Mesodermal cell (in vitro differentiated cells): ENCODE results near the gene TPRG1L.

Source experiments
- H3K27ac ChIP-seq: 2 replicates; pipeline ENCODE4 v1.7.0; 2013; ENCODE audit warnings: mild to moderate bottlenecking, low read depth, low read length, moderate library complexity; ENCODE audit not compliant: severe bottlenecking
- H3K36me3 ChIP-seq: 2 replicates; pipeline ENCODE4 v1.7.1; 2013; ENCODE audit warnings: mild to moderate bottlenecking, low read length, moderate library complexity; ENCODE audit not compliant: control insufficient read depth, insufficient read depth
- H3K4me1 ChIP-seq: one replicate; pipeline ENCODE4 v1.7.1; 2013; ENCODE audit warnings: mild to moderate bottlenecking, low read length; ENCODE audit not compliant: insufficient read depth, control insufficient read depth, poor library complexity, severe bottlenecking
- H3K4me3 ChIP-seq: 2 replicates; pipeline ENCODE4 v1.7.0; 2013; ENCODE audit warnings: low read length, control low read depth, mild to moderate bottlenecking; ENCODE audit not compliant: insufficient read depth, poor library complexity, severe bottlenecking; ENCODE audit errors: extremely low read depth
- H3K9me3 ChIP-seq: 2 replicates; pipeline ENCODE4 v1.7.1; 2013; ENCODE audit warnings: mild to moderate bottlenecking, low read length, moderate library complexity; ENCODE audit not compliant: control insufficient read depth
- WGBS, 2 experiments: methylation state at CpG; one replicate each; pipeline ENCODE4 v1.1.5; 2013; ENCODE audit warnings: missing lambda C conversion rate in 2 of 2; ENCODE audit not compliant: insufficient coverage in 2 of 2; 5-methylcytosine and 5-hydroxymethylcytosine counted together

The TPRG1L gene

GRCh38 chr1:3639397-3639911 is 14.6 kb downstream of the TPRG1L start:
- Histone ChIP-seq H3K27ac (no peak overlapping the region), H3K4me3 (no peak overlapping the region), H3K36me3 (peaks cover 51% of the 10 kb centered on the region), H3K9me3 (no peaks in the 10 kb centered on the region), H3K4me1 (no peaks in the 10 kb centered on the region)
- 97 to 98% methylated on average over 17 to 23 of the region's 23 CpGs for WGBS, 2 experiments

GRCh38 chr1:3640121-3640837 is 15.5 kb downstream of the TPRG1L start:
- no peak overlapping the region for H3K4me3 ChIP-seq
- no peaks in the 10 kb centered on the region for H3K4me1 ChIP-seq
- H3K27ac ChIP-seq: no peak overlapping the region
- H3K36me3 ChIP-seq: peaks cover 48% of the 10 kb centered on the region
- WGBS, 2 experiments: 91 to 92% methylated on average over 31 to 35 of the region's 36 CpGs
- H3K9me3 ChIP-seq: no peaks in the 10 kb centered on the region

GRCh38 chr1:3641046-3641760 is 16.4 kb downstream of the TPRG1L start:
- no peaks in the 10 kb centered on the region for H3K4me1 ChIP-seq
- no peak overlapping the region for H3K27ac ChIP-seq
- no peak overlapping the region for H3K4me3 ChIP-seq
- peaks cover 46% of the 10 kb centered on the region for H3K36me3 ChIP-seq
- 95 to 97% methylated on average over 20 to 22 of the region's 26 CpGs for WGBS, 2 experiments
- no peaks in the 10 kb centered on the region for H3K9me3 ChIP-seq

- H3K27ac ChIP-seq: no peak overlapping the region
- peaks cover 46% of the 10 kb centered on the region for H3K36me3 ChIP-seq
- no peaks in the 10 kb centered on the region for H3K9me3 ChIP-seq
- H3K4me1 ChIP-seq: no peaks in the 10 kb centered on the region
- 100% methylated on average over 4 to 6 of the region's 11 CpGs for WGBS, 2 experiments
- no peak overlapping the region for H3K4me3 ChIP-seq
Observed at GRCh38 chr1:3641816-3642215, 17.0 kb downstream of the TPRG1L start.

- H3K27ac ChIP-seq: no peak overlapping the region
- WGBS, 2 experiments: 91 to 92% methylated on average over 28 to 30 of the region's 43 CpGs
- no peaks in the 10 kb centered on the region for H3K4me1 ChIP-seq
- H3K36me3 ChIP-seq: peaks cover 41% of the 10 kb centered on the region
- H3K9me3 ChIP-seq: no peaks in the 10 kb centered on the region
- H3K4me3 ChIP-seq: no peak overlapping the region
Observed at GRCh38 chr1:3642919-3643675, 18.3 kb downstream of the TPRG1L start.

- Histone ChIP-seq H3K9me3 (no peaks in the 10 kb centered on the region), H3K36me3 (peaks cover 37% of the 10 kb centered on the region), H3K4me3 (no peak overlapping the region), H3K4me1 (no peaks in the 10 kb centered on the region), H3K27ac (no peak overlapping the region)
- WGBS, 2 experiments: 93 to 94% methylated on average over 12 to 14 of the region's 25 CpGs
Observed at GRCh38 chr1:3644273-3644672, 19.5 kb downstream of the TPRG1L start.

GRCh38 chr1:3645247-3645646 is 20.4 kb downstream of the TPRG1L start:
- Histone ChIP-seq H3K9me3 (no peaks in the 10 kb centered on the region), H3K4me3 (no peak overlapping the region), H3K36me3 (peaks cover 30% of the 10 kb centered on the region), H3K4me1 (no peaks in the 10 kb centered on the region), H3K27ac (no peak overlapping the region)
- 97 to 98% methylated on average over 33 to 36 of the region's 43 CpGs for WGBS, 2 experiments

GRCh38 chr1:3645666-3646355 is 21.0 kb downstream of the TPRG1L start:
- Histone ChIP-seq H3K27ac (no peak overlapping the region), H3K4me3 (no peak overlapping the region), H3K4me1 (no peaks in the 10 kb centered on the region), H3K36me3 (peaks cover 30% of the 10 kb centered on the region), H3K9me3 (no peaks in the 10 kb centered on the region)
- 92 to 97% methylated on average over 21 to 22 of the region's 27 CpGs for WGBS, 2 experiments

GRCh38 chr1:3646596-3646995 is 21.8 kb downstream of the TPRG1L start:
- WGBS, 2 experiments: 89 to 92% methylated on average over 19 to 20 of the region's 20 CpGs
- Histone ChIP-seq H3K9me3 (no peaks in the 10 kb centered on the region), H3K36me3 (peaks cover 30% of the 10 kb centered on the region), H3K27ac (no peak overlapping the region), H3K4me3 (no peak overlapping the region), H3K4me1 (no peaks in the 10 kb centered on the region)
